WI38 (cell line): ENCODE results near the gene MBP.
A peak's percentile ranks its signal among the peaks of the same experiment; 100 is the strongest.

Source experiments
- H3K4me3 ChIP-seq: 2 replicates; pipeline ENCODE4 v1.5.1; 2011; ENCODE audit warnings: low read depth, mild to moderate bottlenecking, control low read depth, low read length
- TF ChIP-seq, protein P1 (sequence below): IDR thresholded peaks from 2 replicates; pipeline ENCODE4 v1.5.1; 2012; ENCODE audit warnings: low read depth, mild to moderate bottlenecking, control low read depth, low read length

Gene MBP

GRCh38 chr18:77089723-77090285, 42.8 kb downstream of the MBP start:
- TF ChIP-seq, protein P1, sequence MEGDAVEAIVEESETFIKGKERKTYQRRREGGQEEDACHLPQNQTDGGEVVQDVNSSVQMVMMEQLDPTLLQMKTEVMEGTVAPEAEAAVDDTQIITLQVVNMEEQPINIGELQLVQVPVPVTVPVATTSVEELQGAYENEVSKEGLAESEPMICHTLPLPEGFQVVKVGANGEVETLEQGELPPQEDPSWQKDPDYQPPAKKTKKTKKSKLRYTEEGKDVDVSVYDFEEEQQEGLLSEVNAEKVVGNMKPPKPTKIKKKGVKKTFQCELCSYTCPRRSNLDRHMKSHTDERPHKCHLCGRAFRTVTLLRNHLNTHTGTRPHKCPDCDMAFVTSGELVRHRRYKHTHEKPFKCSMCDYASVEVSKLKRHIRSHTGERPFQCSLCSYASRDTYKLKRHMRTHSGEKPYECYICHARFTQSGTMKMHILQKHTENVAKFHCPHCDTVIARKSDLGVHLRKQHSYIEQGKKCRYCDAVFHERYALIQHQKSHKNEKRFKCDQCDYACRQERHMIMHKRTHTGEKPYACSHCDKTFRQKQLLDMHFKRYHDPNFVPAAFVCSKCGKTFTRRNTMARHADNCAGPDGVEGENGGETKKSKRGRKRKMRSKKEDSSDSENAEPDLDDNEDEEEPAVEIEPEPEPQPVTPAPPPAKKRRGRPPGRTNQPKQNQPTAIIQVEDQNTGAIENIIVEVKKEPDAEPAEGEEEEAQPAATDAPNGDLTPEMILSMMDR = no peak
- H3K4me3 ChIP-seq = no peak overlapping the region

GRCh38 chr18:77088963-77089722, 43.4 kb downstream of the MBP start:
- TF ChIP-seq, protein P1 = no peak
- no peak overlapping the region for H3K4me3 ChIP-seq

DNA sequence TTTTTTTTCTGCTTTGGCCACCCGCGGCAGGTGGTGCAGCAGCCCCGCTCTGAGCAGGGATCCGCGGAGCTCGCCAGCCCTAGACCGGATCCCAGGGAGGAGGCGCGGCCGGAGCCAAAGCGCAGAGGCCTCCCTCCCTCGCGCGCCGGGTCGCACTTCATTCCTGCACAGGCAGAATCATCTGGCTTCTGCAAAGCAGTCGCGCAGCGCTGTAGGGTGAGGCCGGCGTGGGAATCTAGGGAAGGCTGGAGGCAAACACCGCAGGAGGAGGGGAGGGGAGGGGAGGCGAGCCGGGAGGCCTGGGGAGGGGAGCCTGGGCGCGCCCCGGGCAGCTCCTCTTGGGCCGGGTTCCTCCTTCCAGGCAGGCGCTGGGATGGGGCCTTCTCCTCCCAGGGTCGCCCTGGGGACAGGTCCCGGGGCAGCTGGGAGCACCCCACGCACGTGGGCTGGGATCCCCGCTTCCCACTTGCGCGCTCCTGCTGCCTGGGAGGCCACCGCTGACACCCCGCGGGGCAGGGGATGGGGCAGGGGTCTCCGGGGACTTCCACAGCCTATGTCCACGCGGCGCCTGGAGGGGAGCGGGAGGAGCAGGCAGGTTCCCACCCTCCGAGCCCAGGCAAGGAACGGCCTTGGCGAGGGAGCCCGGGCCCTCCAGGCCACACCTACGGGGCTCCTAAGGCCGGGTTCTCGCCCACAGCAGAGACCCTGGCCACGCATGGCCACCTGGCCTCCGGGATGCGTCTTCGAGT, 45.0 kb downstream of the MBP start:
- H3K4me3 ChIP-seq = peak overlapping the region; percentile 23; the same call in 1 of the 2 replicates
- TF ChIP-seq, protein P1 = no peak

DNA sequence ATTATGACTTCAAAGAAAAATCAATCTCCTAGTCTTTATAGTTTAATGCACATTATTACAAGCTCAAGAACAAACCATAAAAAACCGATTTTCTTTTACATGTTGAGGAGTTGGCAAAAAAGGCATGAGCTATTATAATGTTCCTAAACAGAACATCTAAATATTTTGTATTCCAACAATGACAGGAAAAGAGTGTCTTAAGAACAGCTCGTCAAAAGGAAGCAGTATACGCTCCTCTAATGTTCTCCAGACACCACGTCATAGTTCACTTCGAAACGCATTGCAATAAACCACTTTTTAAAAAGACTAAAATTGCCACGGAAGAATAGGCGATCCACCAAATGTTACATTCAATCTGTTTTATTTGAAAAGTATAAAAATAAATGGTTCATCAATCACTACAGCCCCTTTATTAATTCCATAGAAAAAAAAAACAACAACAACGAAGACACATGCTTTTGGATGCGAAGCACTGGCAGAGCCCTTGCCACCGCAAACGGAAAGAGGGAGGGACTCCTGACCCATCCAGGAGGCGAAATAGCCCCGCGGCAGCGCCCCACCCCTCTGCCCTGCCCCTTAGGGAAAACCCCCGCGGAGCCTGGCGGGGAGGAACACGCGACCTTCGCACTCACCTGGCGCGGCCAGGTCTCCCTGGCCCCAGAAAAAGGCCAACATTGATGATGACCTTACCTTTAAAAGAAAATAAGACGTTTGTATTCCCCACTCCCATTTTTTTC, 45.8 kb downstream of the MBP start:
- TF ChIP-seq, protein P1 = no peak
- peak overlapping the region; percentile 23; the same call in 1 of the 2 replicates for H3K4me3 ChIP-seq

DNA sequence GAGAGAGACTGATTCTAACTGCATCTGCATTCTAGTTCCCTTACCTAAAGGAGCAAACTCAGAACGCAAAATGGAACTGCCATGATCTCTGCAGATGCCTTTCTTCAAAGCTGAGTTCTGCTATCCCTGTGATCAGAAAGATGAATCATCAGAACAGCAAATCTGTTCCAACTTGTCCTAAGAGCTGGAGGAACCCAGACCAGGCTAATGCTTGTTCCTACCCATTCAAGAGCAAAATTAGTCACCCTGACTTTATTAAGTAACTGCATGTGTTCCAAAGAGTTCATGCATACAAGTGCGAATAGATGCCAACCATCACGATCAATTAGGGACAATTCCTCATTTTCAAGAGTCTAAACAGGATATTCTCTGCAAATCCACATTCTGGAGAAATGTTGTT, 46.5 kb downstream of the MBP start:
- TF ChIP-seq, protein P1 = no peak

GRCh38 chr18:77084688-77085035, 47.9 kb downstream of the MBP start:
- TF ChIP-seq, protein P1 = no peak

More for the DNA sequence above, 46.5 kb downstream of the MBP start:
- H3K4me3 ChIP-seq = no peak overlapping the region

More at GRCh38 chr18:77084688-77085035, 47.9 kb downstream of the MBP start:
- H3K4me3 ChIP-seq = no peak overlapping the region
